HUES48 (cell line): Measurements from ENCODE around the gene ADAMTSL1.

ENCODE experiments used
- H3K27ac ChIP-seq: one replicate; pipeline ENCODE4 v1.7.0; 2013; ENCODE audit warnings: low read depth, low read length, inconsistent platforms
- H3K27me3 ChIP-seq: 2 replicates; pipeline ENCODE4 v1.6.1; 2013; ENCODE audit warnings: mild to moderate bottlenecking, low read length; ENCODE audit not compliant: control insufficient read depth, insufficient read depth
- H3K36me3 ChIP-seq: 2 replicates; pipeline ENCODE4 v1.6.1; 2013; ENCODE audit warnings: low read length; ENCODE audit not compliant: control insufficient read depth, insufficient read depth
- H3K4me1 ChIP-seq: 2 replicates; pipeline ENCODE4 v1.6.1; 2013; ENCODE audit warnings: mild to moderate bottlenecking, low read length; ENCODE audit not compliant: control insufficient read depth, insufficient read depth
- H3K4me3 ChIP-seq: 2 replicates; pipeline ENCODE4 v1.5.1; 2013; ENCODE audit warnings: mild to moderate bottlenecking, low read depth, low read length
- H3K9ac ChIP-seq: 2 replicates; pipeline ENCODE4 v1.6.1; 2013; ENCODE audit warnings: mild to moderate bottlenecking, low read depth, low read length, moderate library complexity
- H3K9me3 ChIP-seq: 2 replicates; pipeline ENCODE4 v1.6.1; 2013; ENCODE audit warnings: low read length; ENCODE audit not compliant: control insufficient read depth, insufficient read depth

Gene ADAMTSL1

GRCh38 chr9:18588002-18588401 is 114.0 kb downstream of the ADAMTSL1 start:
- Histone ChIP-seq H3K4me3 (no peak overlapping the region), H3K9me3 (no peaks in the 10 kb centered on the region), H3K27me3 (no peaks in the 10 kb centered on the region), H3K4me1 (no peaks in the 10 kb centered on the region), H3K9ac (no peak overlapping the region), H3K27ac (no peak overlapping the region), H3K36me3 (no peaks in the 10 kb centered on the region)

GRCh38 chr9:18591261-18591660 is 117.3 kb downstream of the ADAMTSL1 start:
- no peaks in the 10 kb centered on the region for H3K27me3 ChIP-seq
- no peak overlapping the region for H3K9ac ChIP-seq
- H3K9me3 ChIP-seq = no peaks in the 10 kb centered on the region
- no peaks in the 10 kb centered on the region for H3K36me3 ChIP-seq
- H3K27ac ChIP-seq = no peak overlapping the region
- H3K4me3 ChIP-seq = no peak overlapping the region
- no peaks in the 10 kb centered on the region for H3K4me1 ChIP-seq

GRCh38 chr9:18594837-18595236 is 120.9 kb downstream of the ADAMTSL1 start:
- Histone ChIP-seq H3K4me1 (no peaks in the 10 kb centered on the region), H3K36me3 (no peaks in the 10 kb centered on the region), H3K9me3 (no peaks in the 10 kb centered on the region), H3K27ac (no peak overlapping the region), H3K4me3 (no peak overlapping the region), H3K9ac (no peak overlapping the region), H3K27me3 (no peaks in the 10 kb centered on the region)

GRCh38 chr9:18595597-18595996 is 121.6 kb downstream of the ADAMTSL1 start:
- no peaks in the 10 kb centered on the region for H3K9me3 ChIP-seq
- H3K4me1 ChIP-seq = no peaks in the 10 kb centered on the region
- no peak overlapping the region for H3K27ac ChIP-seq
- H3K36me3 ChIP-seq = no peaks in the 10 kb centered on the region
- H3K27me3 ChIP-seq = no peaks in the 10 kb centered on the region
- H3K4me3 ChIP-seq = no peak overlapping the region
- no peak overlapping the region for H3K9ac ChIP-seq

- no peak overlapping the region for H3K27ac ChIP-seq
- no peaks in the 10 kb centered on the region for H3K27me3 ChIP-seq
- H3K9ac ChIP-seq = no peak overlapping the region
Measured at GRCh38 chr9:18596920-18597319, 123.0 kb downstream of the ADAMTSL1 start.

GRCh38 chr9:18598969-18599368 is 125.0 kb downstream of the ADAMTSL1 start:
- Histone ChIP-seq H3K9ac (no peak overlapping the region), H3K27me3 (no peaks in the 10 kb centered on the region), H3K4me1 (no peaks in the 10 kb centered on the region), H3K36me3 (no peaks in the 10 kb centered on the region), H3K27ac (no peak overlapping the region), H3K4me3 (no peak overlapping the region), H3K9me3 (peaks cover 10% of the 10 kb centered on the region)

More at GRCh38 chr9:18596920-18597319, 123.0 kb downstream of the ADAMTSL1 start:
- Histone ChIP-seq H3K9me3 (no peaks in the 10 kb centered on the region), H3K36me3 (no peaks in the 10 kb centered on the region), H3K4me1 (no peaks in the 10 kb centered on the region), H3K4me3 (no peak overlapping the region)

GRCh38 chr9:18601026-18601425 is 127.1 kb downstream of the ADAMTSL1 start:
- H3K9me3 ChIP-seq = peaks cover 13% of the 10 kb centered on the region
- no peak overlapping the region for H3K9ac ChIP-seq
- peaks cover 17% of the 10 kb centered on the region for H3K4me1 ChIP-seq
- H3K27me3 ChIP-seq = no peaks in the 10 kb centered on the region
- H3K27ac ChIP-seq = no peak overlapping the region
- no peak overlapping the region for H3K4me3 ChIP-seq
- no peaks in the 10 kb centered on the region for H3K36me3 ChIP-seq

- no peak overlapping the region for H3K27ac ChIP-seq
- no peak overlapping the region for H3K4me3 ChIP-seq
- no peaks in the 10 kb centered on the region for H3K27me3 ChIP-seq
- no peaks in the 10 kb centered on the region for H3K36me3 ChIP-seq
- peaks cover 26% of the 10 kb centered on the region for H3K4me1 ChIP-seq
- no peak overlapping the region for H3K9ac ChIP-seq
- peaks cover 13% of the 10 kb centered on the region for H3K9me3 ChIP-seq
Measured at GRCh38 chr9:18601956-18602355, 128.0 kb downstream of the ADAMTSL1 start.

GRCh38 chr9:18604767-18605730 is 131.1 kb downstream of the ADAMTSL1 start:
- no peak overlapping the region for H3K9ac ChIP-seq
- H3K9me3 ChIP-seq = peaks cover 13% of the 10 kb centered on the region
- peaks cover 34% of the 10 kb centered on the region for H3K4me1 ChIP-seq
- H3K36me3 ChIP-seq = no peaks in the 10 kb centered on the region
- no peak overlapping the region for H3K4me3 ChIP-seq
- H3K27ac ChIP-seq = peak overlapping the region; percentile 3
- no peaks in the 10 kb centered on the region for H3K27me3 ChIP-seq

GRCh38 chr9:18605766-18606180 is 131.8 kb downstream of the ADAMTSL1 start:
- Histone ChIP-seq H3K27me3 (no peaks in the 10 kb centered on the region), H3K36me3 (no peaks in the 10 kb centered on the region), H3K9ac (no peak overlapping the region), H3K4me3 (no peak overlapping the region), H3K4me1 (peaks cover 34% of the 10 kb centered on the region), H3K9me3 (peaks cover 13% of the 10 kb centered on the region), H3K27ac (no peak overlapping the region)

GRCh38 chr9:18606281-18606680 is 132.3 kb downstream of the ADAMTSL1 start:
- H3K27ac ChIP-seq = peak overlapping the region; percentile 71
- no peak overlapping the region for H3K4me3 ChIP-seq
- H3K27me3 ChIP-seq = no peaks in the 10 kb centered on the region
- no peak overlapping the region for H3K9ac ChIP-seq
- peaks cover 13% of the 10 kb centered on the region for H3K9me3 ChIP-seq
- H3K4me1 ChIP-seq = peaks cover 34% of the 10 kb centered on the region
- H3K36me3 ChIP-seq = no peaks in the 10 kb centered on the region
